Thymus (tissue), 11 donors: ENCODE measurements around the gene BBIP1. TPM values are rescaled to one million over a fixed set of nuclear protein-coding genes. Genes with fewer than 3 reads are reported as not detected.
A peak's percentile ranks its signal among the peaks of the same experiment; 100 is the strongest.
"Not testable (repeated sequence)": the region's sequence is repeated elsewhere in the genome, so short reads cannot be mapped to it uniquely, and the experiment has no call there.

Experiments used
- DNase-seq, 9 donors: peaks; one replicate each; pipeline ENCODE4 v3.0.0-alpha.2; 2013; ENCODE audit warnings: low spot score in 9 of 9, low read depth in 6 of 9, missing footprints in 1 of 9
- H3K27ac ChIP-seq, 2 donors: one replicate each; pipeline ENCODE4 v1.5.1; 2013; ENCODE audit warnings: control low read depth in 1 of 2, low read depth in 1 of 2, low read length in 1 of 2, mild to moderate bottlenecking in 1 of 2, moderate library complexity in 1 of 2
- H3K27me3 ChIP-seq, 2 donors: one replicate each; pipeline ENCODE4 v1.5.1; 2013; ENCODE audit warnings: low read length in 1 of 2; ENCODE audit not compliant: control insufficient read depth in 2 of 2, insufficient read depth in 1 of 2
- H3K36me3 ChIP-seq, 2 donors: one replicate each; pipeline ENCODE4 v1.5.1; 2013; ENCODE audit warnings: low read length in 1 of 2, mild to moderate bottlenecking in 1 of 2, moderate library complexity in 1 of 2; ENCODE audit not compliant: control insufficient read depth in 2 of 2, insufficient read depth in 2 of 2
- H3K4me1 ChIP-seq, 2 donors: one replicate each; pipeline ENCODE4 v1.5.1; 2013; ENCODE audit warnings: low read length in 2 of 2; ENCODE audit not compliant: control insufficient read depth in 2 of 2, insufficient read depth in 2 of 2
- H3K4me3 ChIP-seq, 2 donors: one replicate each; pipeline ENCODE4 v1.5.1; 2013; ENCODE audit warnings: low read length in 2 of 2, control low read depth in 1 of 2, mild to moderate bottlenecking in 1 of 2
- H3K9me3 ChIP-seq, 2 donors: one replicate each; pipeline ENCODE4 v1.5.1; 2013; ENCODE audit warnings: low read length in 1 of 2, mild to moderate bottlenecking in 1 of 2; ENCODE audit not compliant: control insufficient read depth in 2 of 2, insufficient read depth in 1 of 2
- WGBS: extraction: QIAGEN DNeasy Blood & Tissue Kit; methylation state at CpG from one replicate; pipeline ENCODE4 v1.1.7; 2013; 5-methylcytosine and 5-hydroxymethylcytosine counted together
- polyA plus RNA-seq: library from polyadenylated mRNA; stranded (reverse); fragments of 200-250 nt; gene quantifications from one replicate; pipeline ENCODE4 v1.2.3, GENCODE V29; 2013
- total RNA-seq: library from RNA; stranded (reverse); fragments of 120-200 nt; gene quantifications from one replicate; pipeline ENCODE4 v1.2.4, GENCODE V29; 2013
- donor health status: healthy.

The BBIP1 gene
- total and polyA plus RNA-seq, 2 donors, result 25.2 to 43.4 TPM

DNA sequence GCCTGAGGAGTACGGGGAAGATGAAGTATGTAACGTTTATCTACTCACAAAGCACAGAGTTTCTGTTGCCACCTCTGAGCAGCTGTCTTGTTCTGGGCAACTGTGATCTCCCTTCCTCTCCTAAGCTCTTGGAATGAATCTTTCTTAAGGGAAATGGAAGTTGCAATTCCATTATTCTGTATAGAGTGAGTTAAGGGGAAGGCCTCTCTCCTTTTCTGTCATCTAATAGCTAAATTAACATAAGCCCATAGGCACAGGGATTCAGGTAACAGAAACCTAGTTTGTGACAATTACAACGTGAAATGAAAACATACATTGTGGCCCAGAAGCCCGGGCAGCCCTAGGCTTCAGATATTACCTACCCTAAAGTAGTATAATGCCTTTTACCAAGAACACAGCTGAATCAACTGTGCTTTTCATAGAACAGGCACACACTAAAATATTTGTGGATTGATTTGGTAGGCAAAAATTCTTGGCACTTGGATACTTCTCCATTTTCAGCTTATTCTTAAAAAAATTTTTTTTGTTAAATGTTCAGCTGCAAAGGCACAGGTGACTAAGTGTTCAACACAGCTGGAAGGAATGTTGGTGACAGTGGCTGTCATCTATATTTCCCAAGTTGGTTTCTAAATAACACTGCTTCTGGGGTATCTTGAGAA, 51.0 kb downstream of the BBIP1 start:
- no peak for DNase-seq
- H3K9me3 ChIP-seq, result no peaks in the 10 kb centered on the region
- peaks cover 61 to 83% of the 10 kb centered on the region in 2 donors for H3K4me1 ChIP-seq
- peak overlapping the region; percentile 71 to 92 for H3K27ac ChIP-seq
- H3K4me3 ChIP-seq, result no peak overlapping the region
- WGBS, result 65% methylated on average over 4 of the region's 4 CpGs
- H3K27me3 ChIP-seq, result no peaks in the 10 kb centered on the region
- no peaks in the 10 kb centered on the region for H3K36me3 ChIP-seq

DNA sequence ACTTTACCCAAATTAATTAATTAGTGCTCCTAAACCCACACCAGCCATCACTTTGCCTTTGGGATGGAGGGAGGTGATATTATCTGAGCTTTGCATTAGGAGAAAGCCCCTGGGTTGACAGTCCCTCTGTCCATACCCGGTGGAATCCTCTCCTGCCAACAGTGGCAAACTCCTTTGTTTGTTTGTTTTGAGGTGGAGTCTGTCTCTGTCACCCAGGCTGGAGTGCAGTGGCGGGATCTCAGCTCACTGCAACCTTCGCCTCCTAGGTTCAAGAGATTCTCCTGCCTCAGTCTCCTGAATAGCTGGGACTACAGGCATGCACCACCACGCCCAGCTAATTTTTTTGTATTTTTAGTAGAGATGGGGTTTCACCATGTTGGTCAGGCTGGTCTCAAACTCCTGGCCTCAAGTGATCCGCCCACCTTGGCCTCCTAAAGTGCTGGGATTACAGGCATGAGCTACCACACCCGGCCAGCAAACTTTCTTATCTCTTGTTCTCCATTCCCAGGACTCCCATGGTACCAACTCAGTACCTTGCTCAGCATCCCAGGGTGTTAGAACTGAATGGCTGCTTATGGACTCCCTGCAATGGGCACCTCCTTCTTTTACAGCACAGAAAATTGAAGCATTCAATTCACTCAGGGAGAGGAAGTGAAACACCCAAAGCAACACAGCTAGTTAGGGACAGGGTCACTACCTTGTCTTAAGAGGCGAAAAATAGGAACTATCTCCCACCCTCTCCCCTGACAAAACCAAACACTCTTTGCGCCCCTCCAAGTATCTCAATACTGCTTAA, 51.8 kb downstream of the BBIP1 start:
- peaks cover 66 to 90% of the 10 kb centered on the region in 2 donors for H3K4me1 ChIP-seq
- peak in 1 of 9 donors; percentile 61 for DNase-seq
- H3K9me3 ChIP-seq, H3K36me3 ChIP-seq, H3K4me3 ChIP-seq, H3K27me3 ChIP-seq: not testable (repeated sequence)
- 92% methylated on average over 8 of the region's 8 CpGs for WGBS
- H3K27ac ChIP-seq, result peak overlapping the region; percentile 74 to 94

DNA sequence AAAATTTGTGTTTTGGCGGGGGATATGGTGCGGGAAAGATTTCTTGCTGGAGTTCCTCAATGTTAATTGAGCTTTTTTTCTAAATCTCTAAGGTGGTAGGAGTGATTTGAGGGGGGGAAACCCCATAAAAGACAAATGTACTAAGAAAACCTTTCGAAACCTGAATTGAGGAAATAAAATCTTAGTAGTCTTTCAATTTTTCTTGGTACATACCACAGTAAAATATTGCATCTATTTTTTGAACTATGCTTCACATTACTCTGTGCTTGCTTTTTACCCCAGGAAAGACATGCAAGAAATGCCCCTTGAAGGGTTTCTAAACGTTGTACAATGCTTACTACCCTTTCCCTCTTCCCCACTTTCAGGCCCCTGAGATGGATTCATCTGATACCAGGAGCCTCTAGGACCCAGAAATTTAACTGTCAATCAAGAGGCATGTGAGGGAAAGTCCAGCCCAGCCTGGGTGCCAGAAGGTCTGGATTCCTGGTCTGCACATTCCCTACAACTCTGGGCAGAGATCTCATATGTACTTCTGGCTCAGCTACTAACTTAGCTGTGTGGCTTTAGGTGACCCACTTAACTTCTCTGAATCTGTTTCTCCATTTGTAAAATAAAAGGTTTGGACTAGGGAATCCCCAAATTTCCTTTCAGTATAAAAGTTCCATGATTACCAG, 53.0 kb downstream of the BBIP1 start:
- Histone ChIP-seq H3K4me3 (no peak overlapping the region), H3K27ac (peak overlapping the region; percentile 86 to 94), H3K27me3 (no peaks in the 10 kb centered on the region), H3K36me3 (no peaks in the 10 kb centered on the region), H3K4me1 (peaks cover 70 to 97% of the 10 kb centered on the region in 2 donors), H3K9me3 (no peaks in the 10 kb centered on the region)
- DNase-seq, result no peak
- WGBS, result 58% methylated on average over 4 of the region's 4 CpGs

DNA sequence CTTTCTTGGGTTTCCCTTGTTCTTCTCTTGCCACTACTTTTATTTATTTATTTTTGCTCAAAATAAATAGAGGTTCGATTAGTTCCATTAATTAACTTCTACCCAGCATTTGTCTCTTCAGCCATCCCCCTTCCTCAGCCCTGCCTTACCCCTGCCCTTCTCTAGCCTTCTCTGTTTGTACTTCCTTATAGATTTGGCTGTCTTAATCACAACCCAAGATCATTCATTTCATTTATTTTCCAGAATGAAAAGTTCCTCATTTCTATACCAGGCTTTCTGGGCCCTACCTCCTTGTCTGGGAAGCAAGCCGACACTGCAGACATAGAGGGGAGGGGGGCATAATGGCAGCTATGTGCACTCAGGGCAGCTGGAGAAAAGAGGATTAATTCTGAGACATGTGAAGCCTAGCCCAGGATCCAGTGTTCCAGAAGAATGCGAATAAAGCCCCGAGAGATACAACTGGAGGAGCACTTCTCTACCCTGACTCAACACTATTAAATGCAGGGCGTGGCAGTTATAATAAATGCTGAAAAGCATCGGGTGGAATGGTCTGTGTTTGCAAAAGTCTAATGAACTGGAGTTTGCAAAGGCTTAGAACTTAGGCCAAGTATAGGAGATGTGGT, 53.7 kb downstream of the BBIP1 start:
- Histone ChIP-seq H3K27me3 (no peaks in the 10 kb centered on the region), H3K4me3 (no peak overlapping the region), H3K27ac (peak overlapping the region; percentile 86 to 94), H3K4me1 (peaks cover 71 to 97% of the 10 kb centered on the region in 2 donors), H3K36me3 (no peaks in the 10 kb centered on the region), H3K9me3 (no peaks in the 10 kb centered on the region)
- DNase-seq, result no peak
- 61% methylated on average over 6 of the region's 6 CpGs for whole genome bisulfite sequencing

DNA sequence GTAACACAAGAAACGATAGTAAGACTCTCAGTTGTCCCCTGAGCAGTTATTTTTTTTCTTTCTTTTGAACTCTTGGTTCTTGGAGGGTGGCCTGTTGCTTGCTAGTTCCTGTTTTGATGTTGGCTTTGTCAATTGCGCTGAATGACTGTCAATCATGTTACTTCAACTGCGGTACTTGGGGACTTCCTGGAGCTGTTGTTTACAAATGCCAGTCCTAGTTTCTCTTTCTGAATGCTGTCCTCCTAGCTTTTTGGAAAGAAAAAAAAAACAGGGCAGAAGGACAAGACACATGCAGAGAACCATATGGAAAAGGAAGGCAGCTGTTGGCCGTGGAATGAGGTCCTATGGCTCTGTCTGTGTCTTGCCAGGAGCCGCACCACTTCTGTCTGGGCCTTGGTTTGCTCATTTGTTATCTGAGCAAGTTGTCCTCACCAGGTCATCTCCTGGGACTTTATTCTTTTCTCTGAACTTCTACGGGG, 54.3 kb downstream of the BBIP1 start:
- Histone ChIP-seq H3K4me1 (peaks cover 71 to 97% of the 10 kb centered on the region in 2 donors), H3K9me3 (no peaks in the 10 kb centered on the region), H3K27me3 (no peaks in the 10 kb centered on the region), H3K4me3 (peak overlapping the region; percentile 1 to 20), H3K27ac (peak overlapping the region; percentile 94 to 97), H3K36me3 (no peaks in the 10 kb centered on the region)
- 40% methylated on average over 6 of the region's 6 CpGs for WGBS
- peak in 8 of 9 donors; percentile 61 to 93 (median 78) for DNase-seq

DNA sequence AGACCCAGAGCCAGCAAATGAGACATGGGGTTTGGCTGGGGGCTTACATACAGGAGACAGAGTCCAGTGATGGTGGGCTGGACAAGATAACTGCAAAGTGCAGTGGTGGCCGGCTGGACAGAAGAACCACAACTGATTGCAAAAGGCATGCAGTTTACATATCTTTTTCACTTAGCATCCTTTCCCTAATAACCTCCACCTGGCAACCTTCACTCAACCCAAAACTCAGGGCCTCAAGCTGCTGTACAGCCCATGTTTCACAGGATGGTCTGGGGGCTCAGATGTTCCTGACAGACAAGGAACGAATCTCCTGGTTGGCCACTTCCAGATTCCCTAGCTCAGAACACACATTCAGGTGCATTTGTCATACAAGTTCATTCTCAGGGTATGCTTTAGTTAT, 55.0 kb downstream of the BBIP1 start:
- Histone ChIP-seq H3K9me3 (no peaks in the 10 kb centered on the region), H3K36me3 (no peaks in the 10 kb centered on the region), H3K4me1 (peaks cover 72 to 97% of the 10 kb centered on the region in 2 donors), H3K27ac (peak overlapping the region; percentile 94 to 97), H3K4me3 (no peak overlapping the region), H3K27me3 (no peaks in the 10 kb centered on the region)
- 97% methylated on average over 2 of the region's 2 CpGs for WGBS
- no peak for DNase-seq

DNA sequence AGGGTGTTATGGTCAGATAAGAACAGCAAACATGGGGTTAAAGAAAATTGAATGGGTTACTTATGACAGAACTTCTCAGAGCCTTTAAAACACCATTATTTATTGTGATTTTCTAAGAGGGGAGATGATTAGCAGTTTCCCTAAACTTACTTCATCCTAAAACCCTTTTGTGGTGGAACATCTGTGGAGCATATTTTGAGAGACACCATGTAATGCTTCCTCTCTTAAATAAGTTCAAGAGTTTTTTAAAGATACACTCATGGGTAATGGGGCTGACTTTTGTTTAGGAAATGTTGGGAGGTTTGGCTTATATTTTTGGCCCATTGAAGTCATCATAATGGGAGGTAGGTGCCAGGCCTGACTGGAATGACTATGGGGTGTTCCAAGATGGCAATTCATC, 55.6 kb downstream of the BBIP1 start:
- H3K27me3 ChIP-seq, result no peaks in the 10 kb centered on the region
- peaks cover 74 to 97% of the 10 kb centered on the region in 2 donors for H3K4me1 ChIP-seq
- peak overlapping the region; percentile 94 to 97 for H3K27ac ChIP-seq
- no peaks in the 10 kb centered on the region for H3K36me3 ChIP-seq
- H3K4me3 ChIP-seq, result no peak overlapping the region
- no peaks in the 10 kb centered on the region for H3K9me3 ChIP-seq
- no peak for DNase-seq

DNA sequence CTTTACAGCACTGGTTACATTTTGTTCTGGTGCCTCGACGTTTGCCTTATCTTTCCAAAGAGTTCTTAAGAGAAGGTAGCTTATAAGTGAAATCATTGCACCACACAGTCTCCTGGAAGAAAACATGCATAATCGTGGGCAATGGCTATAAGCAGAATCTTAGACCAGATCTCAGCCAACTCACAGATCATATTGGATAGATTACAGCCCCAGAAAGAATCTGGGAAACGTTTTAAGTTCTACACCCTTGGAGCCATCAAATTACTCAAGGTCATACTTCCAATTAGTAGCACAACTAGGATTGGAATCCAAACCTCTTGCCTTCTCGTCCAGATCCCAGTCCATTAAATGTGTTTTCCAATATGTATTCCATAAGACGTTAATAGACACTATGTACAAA, 56.0 kb downstream of the BBIP1 start:
- Histone ChIP-seq H3K36me3 (no peaks in the 10 kb centered on the region), H3K27ac (peak overlapping the region; percentile 59 to 83), H3K9me3 (no peaks in the 10 kb centered on the region), H3K4me1 (peaks cover 76 to 97% of the 10 kb centered on the region in 2 donors), H3K27me3 (no peaks in the 10 kb centered on the region), H3K4me3 (no peak overlapping the region)
- 94% methylated on average over 6 of the region's 6 CpGs for WGBS
- DNase-seq, result no peak
